HG03442 (cell line): Measurements from ENCODE around the gene MRPL44.

Experiments used
- ATAC-seq: cut with Tn5 transposase; IDR thresholded peaks from one replicate; pipeline ENCODE4 v1.9.1; 2021; ENCODE audit warnings: mild to moderate bottlenecking, moderate library complexity; ENCODE audit not compliant: unreplicated experiment

MRPL44 gene

GRCh38 chr2:223957092-223957851, at the start of gene MRPL44:
Gene MRPL44 (plus strand): TSS chr2:223957463. CDS start chr2:223957473, 10 bp downstream.
- peak; percentile 78 for ATAC-seq

- ATAC-seq: no peak
Observed at GRCh38 chr2:223908304-223908998, 48.8 kb upstream of the MRPL44 start.

- no peak for ATAC-seq
Observed at GRCh38 chr2:223909001-223909741, 48.1 kb upstream of the MRPL44 start.

GRCh38 chr2:223914324-223914723, 42.9 kb upstream of the MRPL44 start:
- ATAC-seq: no peak

- ATAC-seq: no peak
Observed at GRCh38 chr2:223915071-223915470, 42.2 kb upstream of the MRPL44 start.

DNA sequence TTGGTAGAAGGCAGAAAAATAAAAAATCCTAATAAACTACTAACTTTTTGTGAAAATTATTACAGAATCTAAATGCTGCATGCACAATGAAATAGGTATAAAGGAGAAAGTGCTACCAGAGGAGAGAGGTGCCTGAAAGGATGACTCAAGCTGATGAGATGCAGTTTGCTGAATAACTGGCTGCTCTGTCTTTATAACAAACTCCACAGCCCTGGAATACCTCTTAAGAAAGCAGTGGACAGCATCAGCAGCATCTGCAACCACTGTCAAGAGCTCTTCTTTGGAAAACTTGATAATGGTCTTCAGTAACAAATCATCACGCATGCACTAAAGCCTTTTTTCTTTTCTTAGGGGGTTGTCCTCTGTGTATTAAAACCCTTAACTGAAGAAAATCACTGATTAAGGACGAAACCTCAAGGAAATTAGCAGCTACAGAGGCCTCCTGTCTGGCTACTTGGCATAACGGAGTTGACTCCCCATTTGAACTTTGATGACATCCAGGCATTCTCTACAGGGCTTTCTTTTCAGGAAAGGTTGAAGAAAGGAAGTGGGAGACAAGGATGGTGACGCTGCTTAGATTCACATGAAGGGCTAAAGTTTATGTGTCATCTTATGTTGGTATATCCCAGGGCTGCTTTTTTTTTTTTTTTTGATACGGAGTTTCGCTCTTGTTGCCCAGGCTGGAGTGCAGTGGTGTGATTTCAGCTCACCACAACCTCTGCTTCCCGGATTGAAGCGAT, 40.9 kb upstream of the MRPL44 start:
- no peak for ATAC-seq

DNA sequence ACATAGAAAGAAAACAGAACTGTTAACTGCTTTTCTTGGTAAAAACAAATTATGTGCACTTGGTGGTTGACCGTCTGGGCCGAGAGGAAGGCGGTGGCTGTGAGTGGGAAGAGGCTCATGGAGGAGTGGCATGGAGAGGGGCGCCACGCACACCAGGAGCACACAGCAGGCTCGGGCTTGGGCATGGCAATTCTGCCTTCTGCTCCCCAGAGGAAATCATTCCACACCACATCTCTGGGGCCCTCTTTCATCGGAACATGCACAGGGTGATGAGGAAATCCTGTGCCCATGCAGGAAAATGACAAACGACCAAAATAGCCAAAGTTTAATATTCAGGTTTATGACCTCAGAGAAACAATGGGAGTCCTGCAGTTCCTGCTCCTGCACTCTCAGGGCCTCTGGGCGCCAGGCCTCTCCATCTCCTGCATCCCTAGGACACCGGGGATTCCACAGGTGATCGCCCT, 38.6 kb upstream of the MRPL44 start:
- no peak for ATAC-seq

- no peak for ATAC-seq
Observed at GRCh38 chr2:223920109-223920508, 37.2 kb upstream of the MRPL44 start.

- no peak for ATAC-seq
Observed at GRCh38 chr2:223921204-223921603, 36.1 kb upstream of the MRPL44 start.

GRCh38 chr2:223922308-223922707, 35.0 kb upstream of the MRPL44 start:
- no peak for ATAC-seq

DNA sequence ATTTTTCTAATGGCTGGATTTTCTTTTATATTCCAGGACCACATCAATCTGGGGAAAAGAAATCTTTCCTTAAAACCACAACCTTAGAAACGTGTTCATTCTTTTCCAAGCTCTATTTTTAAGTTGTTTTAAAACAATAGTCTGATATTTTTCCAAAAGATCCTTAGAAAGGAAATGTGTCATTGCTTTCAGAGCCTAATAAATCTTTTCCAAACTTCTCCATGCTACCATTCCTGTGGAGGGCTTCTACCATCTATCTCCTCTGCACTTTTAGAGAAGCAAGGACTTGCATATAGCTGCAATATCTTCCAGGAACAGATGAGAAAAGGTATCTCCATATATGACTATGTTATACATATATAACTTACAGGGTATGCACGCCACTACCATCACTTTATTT, 33.3 kb upstream of the MRPL44 start:
- no peak for ATAC-seq

GRCh38 chr2:223925106-223925505, 32.2 kb upstream of the MRPL44 start:
- ATAC-seq: no peak

DNA sequence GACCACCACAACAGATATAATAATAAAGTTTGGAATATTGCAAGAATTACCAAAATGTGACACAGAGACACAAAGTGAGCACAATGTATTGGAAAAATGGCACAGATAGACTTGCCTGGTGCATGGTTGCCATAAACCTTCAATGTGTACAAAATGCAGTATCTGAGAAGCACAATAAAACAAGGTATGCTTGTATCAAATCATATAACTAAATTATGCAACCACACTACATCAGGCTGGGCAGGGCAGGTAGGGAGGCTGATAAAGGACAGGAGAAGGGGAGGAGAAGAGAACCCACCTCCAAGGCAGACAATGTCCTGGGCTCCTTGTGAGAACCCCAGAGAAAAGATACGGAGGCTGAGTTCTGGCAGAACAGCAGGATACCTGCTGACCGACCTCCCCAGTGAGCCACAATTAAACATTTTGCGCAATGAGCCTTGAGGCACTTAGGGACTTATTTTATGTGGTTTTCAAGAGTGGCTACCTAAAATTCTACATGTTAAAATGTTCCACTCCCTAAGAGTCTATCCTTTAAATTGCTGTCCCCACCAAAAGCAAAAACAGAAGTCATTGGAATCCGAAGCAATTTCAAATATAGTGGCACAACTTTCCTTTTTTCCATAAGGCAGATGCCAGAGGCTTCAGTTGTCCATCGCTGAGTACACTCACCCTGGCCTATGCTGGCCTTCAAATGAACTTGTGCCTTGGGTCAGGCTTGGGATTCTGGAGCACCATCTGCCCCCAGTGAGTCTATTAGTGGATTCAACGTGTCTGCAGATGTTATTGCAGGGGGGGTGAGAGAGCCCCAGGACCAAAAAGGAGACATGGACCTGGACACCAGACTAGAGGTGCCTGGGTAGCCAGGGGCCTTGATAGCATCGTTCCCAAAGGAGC, 28.9 kb upstream of the MRPL44 start:
- no peak for ATAC-seq

- no peak for ATAC-seq
Observed at GRCh38 chr2:223929571-223930102, 27.6 kb upstream of the MRPL44 start.

- no peak for ATAC-seq
Observed at GRCh38 chr2:223930103-223930976, 26.9 kb upstream of the MRPL44 start.

DNA sequence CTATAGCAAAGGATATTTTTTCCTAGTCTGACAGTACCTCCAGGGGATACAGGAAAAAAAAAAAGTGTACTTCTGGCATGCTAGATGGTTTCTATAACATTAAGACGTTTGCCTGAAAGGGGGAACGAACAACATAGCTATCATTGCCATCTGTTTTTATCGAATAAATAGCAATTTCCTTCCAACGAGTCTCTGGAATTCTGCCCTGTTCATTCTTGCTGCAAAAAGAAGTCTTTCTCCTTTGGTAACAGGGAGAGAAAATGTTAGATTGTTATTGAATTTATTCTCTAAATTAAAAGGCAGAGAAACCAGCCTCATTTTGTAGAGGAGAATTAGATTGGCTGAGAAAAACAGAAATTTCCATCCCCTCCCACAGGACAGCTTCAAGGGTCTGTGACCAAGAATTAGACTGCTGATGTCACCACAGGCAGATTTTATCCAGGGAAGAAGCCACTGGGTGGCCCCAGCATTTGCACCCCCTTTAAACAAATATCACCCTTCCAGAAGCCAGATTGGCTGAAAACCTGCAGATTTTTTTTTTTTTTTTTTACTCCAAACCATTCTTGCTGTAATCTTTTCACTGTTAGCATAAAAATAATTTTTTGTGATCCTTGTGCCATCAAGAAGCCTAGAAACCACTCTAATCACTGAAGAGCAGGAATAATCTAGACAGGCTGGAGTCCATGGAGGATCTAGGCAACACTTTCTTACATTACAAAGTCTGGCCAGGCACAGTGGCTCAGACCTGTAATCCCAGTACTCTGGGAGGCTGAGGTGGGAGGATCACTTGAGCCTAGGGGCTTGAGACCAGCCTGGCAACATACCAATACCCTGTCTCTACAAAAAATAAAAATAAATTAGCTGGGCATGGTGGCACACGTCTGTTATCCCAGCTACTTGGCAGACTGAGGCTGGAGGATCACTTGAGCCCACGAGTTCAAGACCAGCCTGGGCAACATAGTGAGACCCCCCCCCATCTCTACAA, 24.2 kb upstream of the MRPL44 start:
- no peak for ATAC-seq

GRCh38 chr2:223934870-223935269, 22.4 kb upstream of the MRPL44 start:
- no peak for ATAC-seq
